Measurements from ENCODE around the gene CCDC13.

DNA sequence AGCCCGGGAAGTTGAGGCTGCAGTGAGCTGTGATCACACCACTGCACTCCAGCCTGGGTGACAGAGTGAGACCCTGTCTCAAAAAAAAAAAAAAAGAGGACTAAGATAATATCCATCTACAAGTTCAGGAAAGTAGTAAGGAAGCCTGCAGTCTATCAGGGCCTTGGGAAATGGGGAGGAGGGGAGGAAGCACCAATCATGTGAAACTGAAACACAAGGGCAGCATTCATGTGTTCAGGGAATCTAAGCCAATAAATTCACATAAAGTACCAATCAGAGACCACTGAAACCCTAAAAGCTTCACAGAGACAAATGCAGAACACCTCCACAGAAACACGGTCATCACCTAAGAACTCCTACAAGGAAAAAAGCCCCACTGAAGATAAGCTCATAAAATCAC, 47.6 kb downstream of the CCDC13 start:
- TF ChIP-seq, protein P1, sequence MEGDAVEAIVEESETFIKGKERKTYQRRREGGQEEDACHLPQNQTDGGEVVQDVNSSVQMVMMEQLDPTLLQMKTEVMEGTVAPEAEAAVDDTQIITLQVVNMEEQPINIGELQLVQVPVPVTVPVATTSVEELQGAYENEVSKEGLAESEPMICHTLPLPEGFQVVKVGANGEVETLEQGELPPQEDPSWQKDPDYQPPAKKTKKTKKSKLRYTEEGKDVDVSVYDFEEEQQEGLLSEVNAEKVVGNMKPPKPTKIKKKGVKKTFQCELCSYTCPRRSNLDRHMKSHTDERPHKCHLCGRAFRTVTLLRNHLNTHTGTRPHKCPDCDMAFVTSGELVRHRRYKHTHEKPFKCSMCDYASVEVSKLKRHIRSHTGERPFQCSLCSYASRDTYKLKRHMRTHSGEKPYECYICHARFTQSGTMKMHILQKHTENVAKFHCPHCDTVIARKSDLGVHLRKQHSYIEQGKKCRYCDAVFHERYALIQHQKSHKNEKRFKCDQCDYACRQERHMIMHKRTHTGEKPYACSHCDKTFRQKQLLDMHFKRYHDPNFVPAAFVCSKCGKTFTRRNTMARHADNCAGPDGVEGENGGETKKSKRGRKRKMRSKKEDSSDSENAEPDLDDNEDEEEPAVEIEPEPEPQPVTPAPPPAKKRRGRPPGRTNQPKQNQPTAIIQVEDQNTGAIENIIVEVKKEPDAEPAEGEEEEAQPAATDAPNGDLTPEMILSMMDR (IDR thresholded peaks at IDR 0.05): no peak
- TF ChIP-seq POLR2A (IDR thresholded peaks at IDR 0.05): no peak

Data from right lobe of liver (tissue), 4 donors.